ENCODE data around the gene TXN.

DNA sequence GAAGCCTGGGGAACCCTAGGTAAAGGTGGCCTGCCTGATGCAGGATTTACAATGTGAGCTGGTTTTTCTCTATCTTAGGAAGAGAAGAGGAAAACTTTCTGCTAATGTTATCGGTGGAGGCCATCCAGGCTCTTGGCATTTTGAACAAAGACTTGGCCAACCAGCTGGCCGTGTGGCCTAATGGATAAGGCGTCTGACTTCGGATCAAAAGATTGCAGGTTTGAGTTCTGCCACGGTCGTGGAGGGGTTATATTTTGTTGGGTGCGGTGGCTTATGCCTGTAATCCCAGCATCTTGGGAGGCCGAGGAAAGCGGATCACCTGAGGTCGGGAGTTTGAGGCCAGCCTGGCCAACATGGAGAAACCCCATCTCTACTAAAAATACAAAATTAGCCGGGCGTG lies 58.0 kb downstream of the TXN start:
- TF ChIP-seq, protein P1, sequence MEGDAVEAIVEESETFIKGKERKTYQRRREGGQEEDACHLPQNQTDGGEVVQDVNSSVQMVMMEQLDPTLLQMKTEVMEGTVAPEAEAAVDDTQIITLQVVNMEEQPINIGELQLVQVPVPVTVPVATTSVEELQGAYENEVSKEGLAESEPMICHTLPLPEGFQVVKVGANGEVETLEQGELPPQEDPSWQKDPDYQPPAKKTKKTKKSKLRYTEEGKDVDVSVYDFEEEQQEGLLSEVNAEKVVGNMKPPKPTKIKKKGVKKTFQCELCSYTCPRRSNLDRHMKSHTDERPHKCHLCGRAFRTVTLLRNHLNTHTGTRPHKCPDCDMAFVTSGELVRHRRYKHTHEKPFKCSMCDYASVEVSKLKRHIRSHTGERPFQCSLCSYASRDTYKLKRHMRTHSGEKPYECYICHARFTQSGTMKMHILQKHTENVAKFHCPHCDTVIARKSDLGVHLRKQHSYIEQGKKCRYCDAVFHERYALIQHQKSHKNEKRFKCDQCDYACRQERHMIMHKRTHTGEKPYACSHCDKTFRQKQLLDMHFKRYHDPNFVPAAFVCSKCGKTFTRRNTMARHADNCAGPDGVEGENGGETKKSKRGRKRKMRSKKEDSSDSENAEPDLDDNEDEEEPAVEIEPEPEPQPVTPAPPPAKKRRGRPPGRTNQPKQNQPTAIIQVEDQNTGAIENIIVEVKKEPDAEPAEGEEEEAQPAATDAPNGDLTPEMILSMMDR (conservative IDR thresholded peaks at IDR 0.05 in 1 of 2, IDR thresholded peaks at IDR 0.05 in 1 of 2; ENCODE audit: low read depth in 1 of 2, low read length in 2 of 2): no peak
- no peak for TF ChIP-seq EZH2 (IDR thresholded peaks at IDR 0.05; ENCODE audit: low read length, missing control alignments)
